Small intestine (tissue), 7 donors: Measurements from ENCODE around the gene TMEM272. TPM values are rescaled to one million over a fixed set of nuclear protein-coding genes. Genes with fewer than 3 reads are reported as not detected.
"Not testable (repeated sequence)": the region's sequence is repeated elsewhere in the genome, so short reads cannot be mapped to it uniquely, and the experiment has no call there.

ENCODE experiments used
- DNase-seq, 2 donors: peaks; one replicate each; pipeline versions ENCODE4 v3.0.0 to v3.0.0-alpha.2; 2013
- FAIRE-seq: peaks from 2 replicates; lab custom pipeline; 2012; peaks lifted over from hg19 to GRCh38; lab: Jason Lieb, UNC
- H3K27ac ChIP-seq, 3 donors: one replicate each; pipeline ENCODE4 v1.5.1; 2013; ENCODE audit warnings: low read length in 2 of 3, mild to moderate bottlenecking in 2 of 3, control low read depth in 1 of 3, inconsistent platforms in 1 of 3, low read depth in 1 of 3, moderate library complexity in 1 of 3
- H3K27me3 ChIP-seq, 3 donors: one replicate each; pipeline ENCODE4 v1.6.1; 2013; ENCODE audit warnings: low read length in 3 of 3, inconsistent platforms in 1 of 3; ENCODE audit not compliant: control insufficient read depth in 3 of 3, insufficient read depth in 3 of 3
- H3K36me3 ChIP-seq, 3 donors: one replicate each; pipeline ENCODE4 v1.6.1; 2013; ENCODE audit warnings: low read length in 3 of 3, inconsistent platforms in 1 of 3, low read depth in 1 of 3, mild to moderate bottlenecking in 1 of 3, moderate library complexity in 1 of 3; ENCODE audit not compliant: control insufficient read depth in 3 of 3, insufficient read depth in 2 of 3
- H3K4me1 ChIP-seq, 3 donors: one replicate each; pipeline ENCODE4 v1.6.1; 2013; ENCODE audit warnings: low read length in 2 of 3, inconsistent platforms in 1 of 3, low read depth in 1 of 3, mild to moderate bottlenecking in 1 of 3, moderate library complexity in 1 of 3; ENCODE audit not compliant: control insufficient read depth in 3 of 3, insufficient read depth in 2 of 3
- H3K4me3 ChIP-seq, 3 donors: one replicate each; pipeline ENCODE4 v1.5.1; 2013; ENCODE audit warnings: low read length in 3 of 3, control low read depth in 1 of 3, inconsistent platforms in 1 of 3, low read depth in 1 of 3, mild to moderate bottlenecking in 1 of 3, moderate library complexity in 1 of 3
- H3K9me3 ChIP-seq, 2 donors: one replicate each; pipeline ENCODE4 v1.6.1; 2013; ENCODE audit warnings: low read depth in 1 of 2, low read length in 1 of 2; ENCODE audit not compliant: control insufficient read depth in 2 of 2, insufficient read depth in 1 of 2
- WGBS, 3 donors: extraction: QIAGEN DNeasy Blood & Tissue Kit; methylation state at CpG; one replicate each; pipeline ENCODE4 v1.1.7; 2013; 5-methylcytosine and 5-hydroxymethylcytosine counted together
- polyA plus RNA-seq, 4 donors: library from polyadenylated mRNA; stranded (reverse) in 3 of 4; unstranded in 1 of 4; fragments of 200-250 nt in 3 of 4; fragments of 120-200 nt in 1 of 4; gene quantifications; one replicate each; pipeline versions ENCODE4 v1.2.1 to v1.2.3, GENCODE V29; 2013
- donor health status: healthy with polysubstance abuse.
- donor health status: control.
- donor health status: control.
- donor health status: Bipolar disorder and iron deficiency.
- donor health status: healthy.

TMEM272 gene
- polyA plus RNA-seq, 4 donors, result 0.04 to 0.54 (median 0.27) TPM; not detected in 1

- FAIRE-seq, result no peak
- Histone ChIP-seq H3K27ac (peak overlapping the region in 1 of 3 donors; percentile 71), H3K36me3 (no peaks in the 10 kb centered on the region), H3K4me1 (no peaks in the 10 kb centered on the region), H3K4me3 (no peak overlapping the region), H3K9me3 (no peaks in the 10 kb centered on the region), H3K27me3 (no peaks in the 10 kb centered on the region)
- DNase-seq, result no peak
- WGBS, 3 donors, result 66 to 84% (median 69%) methylated on average over 2 of the region's 2 CpGs
Measured at GRCh38 chr13:51825165-51825592, 19.8 kb downstream of the TMEM272 start.

GRCh38 chr13:51824712-51825111 is 20.3 kb downstream of the TMEM272 start:
- not testable (repeated sequence) for H3K4me1 ChIP-seq, H3K27ac ChIP-seq, H3K9me3 ChIP-seq, FAIRE-seq, H3K4me3 ChIP-seq, DNase-seq, H3K27me3 ChIP-seq, H3K36me3 ChIP-seq
- 73 to 81% (median 79%) methylated on average over 11 of the region's 11 CpGs for WGBS, 3 donors

- no peak for DNase-seq
- no peak for FAIRE-seq
- Histone ChIP-seq H3K27me3 (no peaks in the 10 kb centered on the region), H3K27ac (no peak overlapping the region), H3K4me3 (no peak overlapping the region), H3K9me3 (no peaks in the 10 kb centered on the region), H3K4me1 (no peaks in the 10 kb centered on the region), H3K36me3 (no peaks in the 10 kb centered on the region)
- WGBS, 3 donors, result 66 to 71% (median 66%) methylated on average over 2 of the region's 2 CpGs
Measured at GRCh38 chr13:51823863-51824262, 21.1 kb downstream of the TMEM272 start.

- H3K27me3 ChIP-seq, result peaks cover 0 to 1% (median 0%) of the 10 kb centered on the region in 3 donors
- H3K9me3 ChIP-seq, result no peaks in the 10 kb centered on the region
- no peak overlapping the region for H3K27ac ChIP-seq
- no peaks in the 10 kb centered on the region for H3K36me3 ChIP-seq
- FAIRE-seq (no peak), DNase-seq (no peak)
- WGBS, 3 donors, result 78 to 91% (median 88%) methylated on average over 2 of the region's 2 CpGs
- no peak overlapping the region for H3K4me3 ChIP-seq
- H3K4me1 ChIP-seq, result no peaks in the 10 kb centered on the region
Measured at GRCh38 chr13:51823359-51823758, 21.6 kb downstream of the TMEM272 start.

GRCh38 chr13:51822106-51822815 is 22.7 kb downstream of the TMEM272 start:
- WGBS, 3 donors, result 74 to 88% (median 85%) methylated on average over 13 of the region's 13 CpGs
- Histone ChIP-seq H3K27ac (no peak overlapping the region), H3K4me3 (no peak overlapping the region), H3K27me3 (peaks cover 0 to 2% (median 0%) of the 10 kb centered on the region in 3 donors), H3K36me3 (no peaks in the 10 kb centered on the region), H3K9me3 (no peaks in the 10 kb centered on the region), H3K4me1 (no peaks in the 10 kb centered on the region)
- FAIRE-seq (no peak), DNase-seq (no peak)

- Histone ChIP-seq H3K27ac (no peak overlapping the region), H3K4me3 (no peak overlapping the region), H3K36me3 (no peaks in the 10 kb centered on the region), H3K27me3 (peaks cover 0 to 6% (median 0%) of the 10 kb centered on the region in 3 donors), H3K4me1 (no peaks in the 10 kb centered on the region), H3K9me3 (no peaks in the 10 kb centered on the region)
- no peak for FAIRE-seq
- DNase-seq, result no peak
- WGBS, 3 donors, result 51 to 76% (median 58%) methylated on average over 2 of the region's 2 CpGs
Measured at GRCh38 chr13:51821606-51822005, 23.4 kb downstream of the TMEM272 start.

GRCh38 chr13:51820016-51820597 is 24.9 kb downstream of the TMEM272 start:
- Histone ChIP-seq H3K9me3 (no peaks in the 10 kb centered on the region), H3K27me3 (peaks cover 0 to 7% (median 0%) of the 10 kb centered on the region in 3 donors), H3K4me3 (no peak overlapping the region), H3K4me1 (peaks cover 0 to 4% (median 0%) of the 10 kb centered on the region in 3 donors), H3K36me3 (no peaks in the 10 kb centered on the region), H3K27ac (no peak overlapping the region)
- DNase-seq (no peak), FAIRE-seq (no peak)
- WGBS, 3 donors, result 80 to 84% (median 83%) methylated on average over 4 of the region's 4 CpGs

GRCh38 chr13:51819544-51819943 is 25.4 kb downstream of the TMEM272 start:
- WGBS, 3 donors, result 88 to 92% (median 89%) methylated on average over 3 of the region's 3 CpGs
- Histone ChIP-seq H3K36me3 (no peaks in the 10 kb centered on the region), H3K4me3 (no peak overlapping the region), H3K27me3 (peaks cover 0 to 7% (median 0%) of the 10 kb centered on the region in 3 donors), H3K4me1 (peaks cover 0 to 8% (median 0%) of the 10 kb centered on the region in 3 donors), H3K9me3 (no peaks in the 10 kb centered on the region), H3K27ac (no peak overlapping the region)
- no peak for FAIRE-seq
- no peak for DNase-seq
